Occipital lobe (tissue), 2 donors: ENCODE measurements around the gene CYP26B1. TPM values are rescaled to one million over a fixed set of nuclear protein-coding genes. Genes with fewer than 3 reads are reported as not detected.

Experiments
- DNase-seq: peaks from one replicate; lab custom pipeline; 2025; lab: John Stamatoyannopoulos, UW
- total RNA-seq: library from RNA; depleted of rRNA; stranded (reverse); fragments of >200 nt; gene quantifications from one replicate; pipeline ENCODE4 v1.2.3, GENCODE V29; 2014

The CYP26B1 gene
- total RNA-seq, result 3.1 TPM

GRCh38 chr2:72147303-72147971 lies at the start of gene CYP26B1:
CYP26B1 (minus strand) TSS chr2:72147862; CDS start chr2:72147834, 28 bp downstream.
- no peak for DNase-seq

DNA sequence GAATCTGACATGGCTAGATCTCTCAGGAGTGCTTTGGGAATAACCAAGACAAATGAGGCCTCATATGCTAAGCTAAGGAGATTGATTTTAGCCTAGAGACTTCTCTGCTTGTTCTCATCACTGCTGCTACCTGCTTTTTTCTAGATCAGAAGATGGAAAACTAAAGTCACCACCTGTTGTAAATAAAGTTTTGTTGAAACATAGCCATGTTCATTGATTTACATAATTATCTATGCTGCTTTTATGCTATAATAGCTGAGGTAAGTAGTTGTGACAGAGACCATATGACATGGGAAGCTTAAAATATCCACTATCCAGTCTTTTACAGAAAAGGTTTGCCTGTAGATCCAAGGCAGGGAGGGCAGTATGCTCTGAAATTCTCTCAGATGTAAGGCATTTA lies 46.1 kb upstream of the CYP26B1 start:
- DNase-seq, result no peak

DNA sequence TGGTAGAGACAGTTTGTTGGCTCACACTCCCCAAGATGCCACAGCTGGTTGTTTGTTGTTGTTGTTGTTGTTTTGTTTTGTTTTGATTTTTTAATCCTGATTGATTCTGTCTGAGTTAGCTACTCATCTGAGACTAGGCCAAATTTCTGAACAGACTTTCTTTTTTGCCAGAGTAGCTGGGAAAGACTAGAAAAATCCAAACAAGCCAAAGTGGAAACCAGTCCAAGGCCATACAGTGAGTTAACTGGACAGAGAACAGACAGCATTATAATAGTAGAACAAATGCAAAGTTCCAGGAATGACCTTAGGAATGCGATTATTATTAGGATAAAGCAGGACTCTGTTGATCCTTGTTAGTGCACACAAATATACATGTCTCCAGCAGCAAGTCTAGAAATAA lies 43.8 kb upstream of the CYP26B1 start:
- no peak for DNase-seq

DNA sequence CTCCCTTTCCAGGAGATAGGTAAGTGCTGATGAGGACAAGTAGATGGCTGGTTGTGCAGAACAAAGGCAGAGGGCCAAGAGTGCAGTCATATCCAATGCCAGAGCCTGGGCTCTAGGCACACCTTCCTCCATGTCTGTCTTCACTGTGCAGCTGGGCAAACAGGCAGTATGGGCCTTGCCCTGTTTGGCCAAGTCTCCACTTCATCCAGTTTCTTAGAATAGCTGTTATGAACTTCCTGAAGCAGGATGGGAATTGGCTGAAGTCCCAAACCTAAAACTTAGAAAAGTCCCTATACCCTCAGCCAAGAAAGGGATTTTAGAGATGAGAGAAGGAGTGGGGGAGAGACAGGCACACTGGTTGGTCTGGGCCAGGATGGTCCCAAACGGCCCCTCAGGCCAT lies 37.5 kb upstream of the CYP26B1 start:
- DNase-seq, result no peak

DNA sequence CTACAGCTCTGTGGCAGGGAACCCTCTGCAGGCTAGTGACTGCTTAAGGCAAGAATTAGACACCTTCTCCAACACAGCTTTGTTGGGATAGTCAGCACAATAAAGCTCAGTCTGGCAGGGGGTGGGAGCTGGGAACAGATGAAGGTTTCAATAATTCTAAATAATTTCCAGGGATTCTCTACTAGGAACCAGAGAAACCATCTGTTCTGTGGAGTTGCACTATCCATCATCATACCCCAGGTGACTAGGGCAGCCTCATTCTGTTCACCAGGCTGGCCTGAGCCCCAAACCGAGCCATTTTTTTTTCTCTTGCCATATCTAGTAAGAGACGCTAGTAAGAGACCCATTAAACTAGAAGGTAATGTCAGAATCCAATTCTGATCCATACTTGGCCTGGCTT lies 35.8 kb upstream of the CYP26B1 start:
- DNase-seq, result no peak

- DNase-seq, result no peak
These were observed 35.4 kb upstream of the CYP26B1 start for GRCh38 chr2:72183016-72183415.

DNA sequence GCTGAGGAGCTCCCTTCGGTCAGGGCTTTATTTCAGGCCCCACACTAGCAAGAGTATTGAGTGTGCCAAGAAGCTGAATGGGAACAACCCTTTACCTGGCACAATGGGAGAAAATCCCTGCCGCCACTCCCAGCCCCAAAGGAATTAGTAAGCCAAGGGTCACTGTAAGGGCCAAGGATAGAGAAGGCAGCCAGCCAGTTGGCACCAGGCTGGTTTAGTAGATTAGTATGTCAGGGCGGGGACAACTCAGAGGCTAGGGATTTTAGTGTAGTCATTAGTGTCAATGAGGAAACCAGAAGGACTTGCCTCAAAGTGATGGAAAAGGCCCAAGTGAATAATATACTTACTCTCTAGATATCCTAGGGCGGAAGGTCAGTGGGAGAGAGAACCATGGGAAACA lies 34.9 kb upstream of the CYP26B1 start:
- DNase-seq, result no peak

- DNase-seq, result no peak
These were observed 34.0 kb upstream of the CYP26B1 start for GRCh38 chr2:72181616-72182015.

DNA sequence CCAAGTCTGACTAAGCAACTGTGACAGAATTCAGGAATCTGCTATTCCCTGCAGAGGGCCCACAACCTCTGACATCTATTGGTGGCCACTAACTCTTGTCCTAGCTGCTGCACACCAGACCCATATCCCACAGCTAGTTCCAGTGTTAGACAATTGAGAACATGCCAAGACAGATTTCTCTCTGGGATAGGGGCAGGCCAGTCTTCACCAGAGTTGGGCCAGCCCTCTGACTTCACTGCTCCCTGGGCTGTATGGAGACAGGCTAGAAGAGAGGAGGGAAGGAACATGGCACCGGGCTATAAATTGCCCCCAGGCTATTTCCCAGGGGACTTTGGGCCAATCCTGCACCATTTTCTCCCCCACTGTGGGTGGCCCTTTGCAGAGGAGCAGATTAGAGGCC lies 32.7 kb upstream of the CYP26B1 start:
- DNase-seq, result no peak

DNA sequence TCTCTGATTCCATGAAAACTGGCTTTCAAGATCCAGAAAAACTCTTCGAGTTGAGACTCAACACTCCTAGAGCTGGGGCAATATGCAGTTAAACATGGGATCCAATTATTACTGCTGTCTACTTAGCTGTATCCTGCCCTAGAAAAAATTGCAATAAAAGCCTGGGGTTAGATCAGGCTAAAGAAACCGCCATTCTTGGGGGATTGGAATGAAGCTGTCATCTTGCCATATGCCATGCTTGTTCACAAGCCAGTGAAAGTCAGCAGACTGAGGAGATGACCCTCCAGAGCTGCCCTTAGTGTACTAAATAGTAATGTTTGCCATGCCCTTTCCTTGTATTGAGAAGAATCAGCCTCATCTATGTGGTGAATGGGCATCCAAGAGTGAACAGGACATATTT lies 30.9 kb upstream of the CYP26B1 start:
- DNase-seq, result no peak

- no peak for DNase-seq
These were observed 28.6 kb upstream of the CYP26B1 start for GRCh38 chr2:72176281-72176680.

- DNase-seq, result no peak
These were observed 28.0 kb upstream of the CYP26B1 start for GRCh38 chr2:72175636-72176035.

GRCh38 chr2:72173640-72174321 lies 26.1 kb upstream of the CYP26B1 start:
- DNase-seq, result no peak

- no peak for DNase-seq
These were observed 24.8 kb upstream of the CYP26B1 start for GRCh38 chr2:72172478-72172877.

DNA sequence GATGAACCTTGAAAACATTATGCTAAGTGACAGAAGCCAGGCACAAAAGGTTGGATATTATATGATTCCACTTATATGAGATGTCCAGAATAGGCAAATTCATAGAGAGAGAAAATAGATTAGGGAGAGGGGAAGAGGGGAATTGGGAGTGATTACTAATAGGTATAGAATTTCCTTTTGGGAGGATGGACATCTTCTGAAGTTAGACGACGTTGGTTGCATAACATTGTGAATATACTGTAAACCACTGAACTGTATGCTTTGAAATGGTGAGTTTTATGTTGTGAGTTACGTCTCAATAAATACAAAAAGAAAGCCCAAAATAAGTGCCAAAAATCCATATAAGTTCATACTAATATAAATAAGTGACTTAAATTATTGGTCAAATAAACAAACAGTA lies 18.6 kb upstream of the CYP26B1 start:
- DNase-seq, result no peak

GRCh38 chr2:72165792-72166191 lies 18.1 kb upstream of the CYP26B1 start:
- DNase-seq, result no peak

DNA sequence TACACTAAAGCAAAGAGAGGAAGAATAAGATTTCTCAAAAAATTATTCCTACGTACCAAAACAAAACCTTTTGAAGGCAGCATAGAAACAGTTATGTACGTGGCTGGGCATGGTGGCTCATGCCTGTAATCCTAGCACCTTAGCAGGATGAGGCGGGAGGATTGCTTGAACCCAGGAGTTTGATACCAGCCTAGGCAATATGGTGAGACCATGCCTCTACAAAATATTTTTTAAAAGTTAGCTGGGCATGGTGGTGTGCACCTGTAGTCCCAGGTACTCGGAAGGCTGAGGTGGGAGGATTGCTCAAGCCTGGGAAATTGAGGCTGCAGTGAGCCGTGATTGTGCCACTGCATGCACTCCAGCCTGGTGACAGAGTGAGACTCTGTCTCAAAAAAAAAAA lies 14.9 kb upstream of the CYP26B1 start:
- no peak for DNase-seq

- no peak for DNase-seq
These were observed 11.7 kb upstream of the CYP26B1 start for GRCh38 chr2:72159211-72159993.

DNA sequence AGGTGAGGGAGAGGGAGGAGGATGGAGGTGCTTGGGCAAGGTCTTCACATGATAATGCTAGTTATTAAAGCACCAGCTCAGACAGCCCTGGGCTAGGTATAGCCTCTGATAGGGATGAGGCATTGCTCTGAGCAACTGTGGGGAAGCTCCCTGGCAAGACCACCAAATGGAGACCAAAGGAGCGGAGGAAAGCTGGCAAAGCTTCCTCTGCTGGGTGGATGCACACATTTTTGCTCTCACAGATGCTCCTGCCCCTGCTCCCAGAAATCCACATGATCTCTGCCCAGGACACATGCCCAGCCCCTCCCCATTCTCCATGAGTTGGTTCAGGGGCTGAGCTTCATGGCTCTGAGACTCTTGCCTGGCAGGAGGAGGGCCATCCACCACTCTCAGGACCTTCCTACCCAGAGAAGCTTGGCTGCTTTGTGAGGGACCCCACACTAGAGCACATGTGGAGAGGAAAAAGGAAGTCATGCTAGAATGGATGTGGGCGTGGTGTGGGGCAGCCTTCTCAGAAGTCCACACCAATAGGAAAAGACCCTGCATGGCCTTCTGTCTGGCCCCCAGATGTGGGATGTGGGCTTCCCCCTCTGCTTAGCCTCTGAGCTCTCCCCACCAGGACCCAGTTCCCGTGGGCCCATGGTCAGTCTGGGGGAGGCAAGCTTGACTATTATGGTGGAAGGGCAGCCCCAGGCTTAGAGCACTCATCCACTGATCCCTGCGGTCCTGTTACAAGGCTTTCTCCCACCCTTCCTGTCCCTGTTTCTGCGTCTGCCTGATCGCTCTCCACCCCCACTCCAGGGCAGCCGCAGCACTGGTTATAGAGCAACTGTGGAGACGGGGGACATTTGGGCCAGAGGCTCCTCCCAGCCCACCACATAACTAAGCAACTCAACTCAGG lies 10.5 kb upstream of the CYP26B1 start:
- DNase-seq, result no peak

- no peak for DNase-seq
These were observed 9.2 kb upstream of the CYP26B1 start for GRCh38 chr2:72156872-72157271.

GRCh38 chr2:72155737-72156136 lies 8.1 kb upstream of the CYP26B1 start:
- no peak for DNase-seq

DNA sequence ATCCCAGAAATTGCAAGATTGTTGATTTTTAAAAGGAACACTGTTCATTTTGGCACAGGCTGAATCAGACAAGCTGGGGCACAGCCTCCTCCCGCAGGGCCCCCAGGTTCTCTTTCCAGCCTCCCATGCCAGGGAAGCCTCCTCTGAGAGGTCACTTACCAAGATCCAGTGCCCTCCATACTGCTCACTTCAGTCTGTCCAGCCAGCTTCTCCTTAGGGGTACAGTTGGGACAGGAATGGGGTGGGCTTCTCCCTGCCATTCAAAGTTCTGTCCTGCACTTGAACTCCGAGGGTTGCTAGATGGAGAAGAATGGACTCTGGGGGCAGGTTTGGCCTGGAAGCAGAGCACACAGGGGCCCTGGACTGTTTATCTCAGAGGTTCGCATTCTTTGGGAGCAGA lies 7.5 kb upstream of the CYP26B1 start:
- no peak for DNase-seq
